ENCODE data around the gene BMP6.

DNA sequence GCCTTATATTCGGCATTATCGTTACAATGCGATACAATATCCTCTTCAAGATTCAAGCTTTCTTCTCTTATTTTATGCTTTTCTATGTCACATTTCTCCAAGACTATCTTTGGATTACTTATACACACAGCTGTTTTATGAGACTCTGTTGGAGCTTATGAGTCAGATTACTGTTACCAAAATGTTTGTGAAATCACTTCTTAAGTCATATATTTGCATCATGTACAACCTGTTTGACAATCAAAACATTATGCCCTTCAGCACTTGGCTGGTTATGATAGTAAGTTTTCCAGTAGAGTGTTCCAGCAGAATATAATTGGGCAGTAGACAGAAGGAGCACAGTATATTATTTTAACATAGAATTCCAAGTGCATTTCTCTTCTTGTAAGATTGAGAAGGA, 35.2 kb downstream of the BMP6 start:
- no peak for TF ChIP-seq EZH2phosphoT487 (IDR thresholded peaks at IDR 0.05; ENCODE audit: borderline replicate concordance)
- TF ChIP-seq, protein P1, sequence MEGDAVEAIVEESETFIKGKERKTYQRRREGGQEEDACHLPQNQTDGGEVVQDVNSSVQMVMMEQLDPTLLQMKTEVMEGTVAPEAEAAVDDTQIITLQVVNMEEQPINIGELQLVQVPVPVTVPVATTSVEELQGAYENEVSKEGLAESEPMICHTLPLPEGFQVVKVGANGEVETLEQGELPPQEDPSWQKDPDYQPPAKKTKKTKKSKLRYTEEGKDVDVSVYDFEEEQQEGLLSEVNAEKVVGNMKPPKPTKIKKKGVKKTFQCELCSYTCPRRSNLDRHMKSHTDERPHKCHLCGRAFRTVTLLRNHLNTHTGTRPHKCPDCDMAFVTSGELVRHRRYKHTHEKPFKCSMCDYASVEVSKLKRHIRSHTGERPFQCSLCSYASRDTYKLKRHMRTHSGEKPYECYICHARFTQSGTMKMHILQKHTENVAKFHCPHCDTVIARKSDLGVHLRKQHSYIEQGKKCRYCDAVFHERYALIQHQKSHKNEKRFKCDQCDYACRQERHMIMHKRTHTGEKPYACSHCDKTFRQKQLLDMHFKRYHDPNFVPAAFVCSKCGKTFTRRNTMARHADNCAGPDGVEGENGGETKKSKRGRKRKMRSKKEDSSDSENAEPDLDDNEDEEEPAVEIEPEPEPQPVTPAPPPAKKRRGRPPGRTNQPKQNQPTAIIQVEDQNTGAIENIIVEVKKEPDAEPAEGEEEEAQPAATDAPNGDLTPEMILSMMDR (IDR thresholded peaks at IDR 0.05 in 2 of 3, conservative IDR thresholded peaks at IDR 0.05 in 1 of 3; ENCODE audit: borderline replicate concordance in 1 of 3, insufficient read depth in 1 of 3, low read depth in 2 of 3, low read length in 2 of 3): no peak
- no peak for TF ChIP-seq CBX3 (IDR thresholded peaks at IDR 0.05; ENCODE audit: low read depth)
- TF ChIP-seq POLR2A (IDR thresholded peaks at IDR 0.05; ENCODE audit: borderline replicate concordance, extremely low read depth, insufficient read depth, insufficient read length): no peak
- TF ChIP-seq RAD21 (IDR thresholded peaks at IDR 0.05; ENCODE audit: low read depth): no peak

Data from HCT116 (cell line).